ENCODE results near the gene HECW1. TPM values are rescaled to one million over a fixed set of nuclear protein-coding genes. Genes with fewer than 3 reads are reported as not detected.

The HECW1 gene
- total RNA-seq, 1 donor from 2014 or later = not detected

DNA sequence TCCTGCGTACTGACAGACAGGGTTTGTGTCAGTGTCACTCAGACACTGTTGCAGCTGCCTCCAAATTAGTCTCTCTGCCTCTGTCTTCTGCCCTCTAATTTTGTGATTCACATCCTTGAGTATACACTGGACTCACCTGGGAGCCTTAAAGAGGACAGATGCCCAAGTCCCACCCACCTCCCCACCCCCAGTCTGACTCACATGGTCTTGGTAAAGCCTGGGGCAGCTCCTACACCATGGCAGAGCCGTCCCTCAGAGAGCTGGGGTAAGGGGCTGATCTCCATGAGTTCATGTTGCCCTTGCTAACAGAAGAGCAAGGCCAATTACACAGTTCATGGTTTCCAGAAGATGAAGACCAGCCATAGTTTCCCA lies 272.8 kb downstream of the HECW1 start:
- DNase-seq (ENCODE audit: low read depth) = no peak
- no peak overlapping the region for H3K4me3 ChIP-seq (ENCODE audit: low read depth, low read length)
- TF ChIP-seq, protein P1, sequence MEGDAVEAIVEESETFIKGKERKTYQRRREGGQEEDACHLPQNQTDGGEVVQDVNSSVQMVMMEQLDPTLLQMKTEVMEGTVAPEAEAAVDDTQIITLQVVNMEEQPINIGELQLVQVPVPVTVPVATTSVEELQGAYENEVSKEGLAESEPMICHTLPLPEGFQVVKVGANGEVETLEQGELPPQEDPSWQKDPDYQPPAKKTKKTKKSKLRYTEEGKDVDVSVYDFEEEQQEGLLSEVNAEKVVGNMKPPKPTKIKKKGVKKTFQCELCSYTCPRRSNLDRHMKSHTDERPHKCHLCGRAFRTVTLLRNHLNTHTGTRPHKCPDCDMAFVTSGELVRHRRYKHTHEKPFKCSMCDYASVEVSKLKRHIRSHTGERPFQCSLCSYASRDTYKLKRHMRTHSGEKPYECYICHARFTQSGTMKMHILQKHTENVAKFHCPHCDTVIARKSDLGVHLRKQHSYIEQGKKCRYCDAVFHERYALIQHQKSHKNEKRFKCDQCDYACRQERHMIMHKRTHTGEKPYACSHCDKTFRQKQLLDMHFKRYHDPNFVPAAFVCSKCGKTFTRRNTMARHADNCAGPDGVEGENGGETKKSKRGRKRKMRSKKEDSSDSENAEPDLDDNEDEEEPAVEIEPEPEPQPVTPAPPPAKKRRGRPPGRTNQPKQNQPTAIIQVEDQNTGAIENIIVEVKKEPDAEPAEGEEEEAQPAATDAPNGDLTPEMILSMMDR (conservative IDR thresholded peaks at IDR 0.05; ENCODE audit: low read depth, low read length) = no peak

GRCh38 chr7:43385856-43386255 lies 273.4 kb downstream of the HECW1 start:
- H3K4me3 ChIP-seq (ENCODE audit: low read depth, low read length) = no peak overlapping the region
- TF ChIP-seq, protein P1 (conservative IDR thresholded peaks at IDR 0.05; ENCODE audit: low read depth, low read length) = no peak
- no peak for DNase-seq (ENCODE audit: low read depth)

DNA sequence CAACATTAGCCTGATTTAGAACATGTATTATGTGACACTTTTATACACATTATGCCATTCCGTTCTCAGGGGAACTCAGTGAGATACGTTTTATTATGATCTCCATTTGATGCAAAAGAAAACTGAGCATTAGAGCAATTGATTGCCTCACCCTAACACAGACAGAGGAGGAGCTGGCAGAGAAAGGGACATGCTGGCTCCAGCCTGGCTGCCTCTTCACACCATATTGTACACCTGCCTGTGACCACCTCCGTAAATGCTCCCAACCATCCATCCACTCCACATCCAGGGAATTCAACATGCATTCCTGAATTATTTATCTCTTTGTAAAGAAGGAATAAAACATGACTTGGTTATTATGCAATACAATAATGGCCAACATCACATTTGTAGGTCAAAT lies 275.5 kb downstream of the HECW1 start:
- TF ChIP-seq, protein P1 (conservative IDR thresholded peaks at IDR 0.05; ENCODE audit: low read depth, low read length) = no peak
- DNase-seq (ENCODE audit: low read depth) = no peak

GRCh38 chr7:43390576-43390975 lies 278.1 kb downstream of the HECW1 start:
- peak; percentile 39 for DNase-seq (ENCODE audit: low read depth)
- no peak overlapping the region for H3K4me3 ChIP-seq (ENCODE audit: low read depth, low read length)
- TF ChIP-seq, protein P1 (conservative IDR thresholded peaks at IDR 0.05; ENCODE audit: low read depth, low read length) = no peak

More for the DNA sequence above, 275.5 kb downstream of the HECW1 start:
- no peak overlapping the region for H3K4me3 ChIP-seq (ENCODE audit: low read depth, low read length)

- no peak overlapping the region for H3K4me3 ChIP-seq (ENCODE audit: low read depth, low read length)
- DNase-seq (ENCODE audit: low read depth) = no peak
- TF ChIP-seq, protein P1 (conservative IDR thresholded peaks at IDR 0.05; ENCODE audit: low read depth, low read length) = peak; percentile 42
Measured at GRCh38 chr7:43391518-43391917, 279.1 kb downstream of the HECW1 start.

DNA sequence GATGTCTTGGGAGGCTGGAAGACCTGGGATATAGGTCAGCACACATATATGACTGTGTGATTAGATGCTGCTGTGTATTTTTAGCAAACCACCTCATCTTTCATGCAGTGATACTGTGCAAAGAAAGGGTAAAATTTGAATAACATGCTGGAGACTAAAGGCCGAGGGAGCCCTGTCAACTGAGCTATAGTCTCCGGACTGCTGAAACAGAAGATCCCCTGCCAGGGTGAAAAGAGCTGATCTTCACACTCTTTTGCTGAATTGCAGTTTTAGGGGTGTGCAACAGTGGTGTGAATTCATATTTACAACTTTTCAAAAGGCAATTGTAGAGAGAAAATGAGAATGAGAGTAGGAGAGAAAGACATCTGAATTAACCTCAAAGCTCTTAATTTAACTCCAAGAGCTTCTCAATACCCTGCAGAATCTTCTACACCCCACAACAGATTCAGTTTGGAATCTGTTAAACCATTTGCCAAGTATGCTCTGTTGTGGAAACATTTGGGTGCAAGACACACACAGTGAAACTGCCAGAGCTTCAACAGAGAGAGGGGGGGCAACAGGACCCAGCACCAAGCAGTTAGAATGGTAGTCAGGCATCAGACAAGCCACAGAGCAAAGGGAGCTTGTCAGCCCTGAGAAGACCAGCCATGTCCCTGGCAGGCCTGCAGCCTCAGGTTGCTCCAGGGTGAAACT lies 280.3 kb downstream of the HECW1 start:
- TF ChIP-seq, protein P1 (conservative IDR thresholded peaks at IDR 0.05; ENCODE audit: low read depth, low read length) = no peak
- DNase-seq (ENCODE audit: low read depth) = no peak
- no peak overlapping the region for H3K4me3 ChIP-seq (ENCODE audit: low read depth, low read length)

Data from epithelial cell of proximal tubule (primary cell).